ENCODE measurements around the gene KRT28. TPM values are rescaled to one million over a fixed set of nuclear protein-coding genes. Genes with fewer than 3 reads are reported as not detected.

The KRT28 gene, protein sequence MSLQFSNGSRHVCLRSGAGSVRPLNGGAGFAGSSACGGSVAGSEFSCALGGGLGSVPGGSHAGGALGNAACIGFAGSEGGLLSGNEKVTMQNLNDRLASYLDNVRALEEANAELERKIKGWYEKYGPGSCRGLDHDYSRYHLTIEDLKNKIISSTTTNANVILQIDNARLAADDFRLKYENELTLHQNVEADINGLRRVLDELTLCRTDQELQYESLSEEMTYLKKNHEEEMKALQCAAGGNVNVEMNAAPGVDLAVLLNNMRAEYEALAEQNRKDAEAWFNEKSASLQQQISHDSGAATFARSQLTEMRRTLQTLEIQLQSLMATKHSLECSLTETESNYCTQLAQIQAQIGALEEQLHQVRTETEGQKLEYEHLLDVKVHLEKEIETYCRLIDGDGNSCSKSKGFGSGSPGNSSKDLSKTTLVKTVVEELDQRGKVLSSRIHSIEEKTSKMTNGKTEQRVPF
- total RNA-seq = not detected
- polyA plus RNA-seq = not detected
- long read RNA-seq, donor 1 = 0 reads
- long read RNA-seq, donor 2 = 0 reads
- long read RNA-seq, donor 3 = 0 reads
- long read RNA-seq, donor 4 = 0 reads
- long read RNA-seq, donor 5 = 0 reads
- long read RNA-seq, donor 6 = 0 reads
- long read RNA-seq, donor 7 = 0 reads
- long read RNA-seq, donor 8 = 0 reads
- long read RNA-seq, donor 9 = 0 reads
- long read RNA-seq, donor 10 = 0 reads

DNA sequence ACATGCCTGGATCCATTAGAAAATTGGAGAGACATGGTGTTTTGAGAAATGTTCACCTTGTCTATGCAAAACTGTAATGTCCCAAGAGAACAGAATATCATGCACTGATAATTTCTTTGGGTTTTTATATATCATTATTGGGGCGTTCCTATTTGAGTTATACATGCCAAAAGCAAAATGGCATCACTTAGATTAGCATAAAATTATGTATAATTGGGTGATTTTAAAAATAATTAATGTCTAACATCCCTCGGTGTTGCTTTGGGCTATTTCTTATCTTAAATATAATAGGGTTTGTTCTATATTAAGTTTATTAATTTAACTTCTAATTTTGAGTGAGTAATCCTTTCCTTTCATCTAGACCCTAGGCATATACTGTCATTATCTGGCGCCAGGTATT lies at the start of gene KRT28:
TSS of gene KRT28 (minus strand) at position 101 of the 400 bp plus-strand sequence. CDS start at position 35, 66 bp downstream.
- no peak for DNase-seq
- WGBS, 4 donors = 62 to 76% (median 64%) methylated on average over 3 of the region's 3 CpGs
- H3K9me3 ChIP-seq (replicated peaks in 1 of 3) = no peaks in the 10 kb centered on the region
- no peak within 1 kb of the TSS for H3K27ac ChIP-seq
- H3K4me3 ChIP-seq = no peak within 1 kb of the TSS
- H3K27me3 ChIP-seq = peaks cover 34% of the 10 kb centered on the region
- intact Hi-C loops (cut with DNase I) = loop anchor here (5.0 to 10.0 kb wide), 3 partner anchors 185 to 867 kb away; no protein-coding TSS in a partner anchor
- no peaks in the 10 kb centered on the region for H3K36me3 ChIP-seq (replicated peaks in 1 of 2)
- TF ChIP-seq, protein P1, sequence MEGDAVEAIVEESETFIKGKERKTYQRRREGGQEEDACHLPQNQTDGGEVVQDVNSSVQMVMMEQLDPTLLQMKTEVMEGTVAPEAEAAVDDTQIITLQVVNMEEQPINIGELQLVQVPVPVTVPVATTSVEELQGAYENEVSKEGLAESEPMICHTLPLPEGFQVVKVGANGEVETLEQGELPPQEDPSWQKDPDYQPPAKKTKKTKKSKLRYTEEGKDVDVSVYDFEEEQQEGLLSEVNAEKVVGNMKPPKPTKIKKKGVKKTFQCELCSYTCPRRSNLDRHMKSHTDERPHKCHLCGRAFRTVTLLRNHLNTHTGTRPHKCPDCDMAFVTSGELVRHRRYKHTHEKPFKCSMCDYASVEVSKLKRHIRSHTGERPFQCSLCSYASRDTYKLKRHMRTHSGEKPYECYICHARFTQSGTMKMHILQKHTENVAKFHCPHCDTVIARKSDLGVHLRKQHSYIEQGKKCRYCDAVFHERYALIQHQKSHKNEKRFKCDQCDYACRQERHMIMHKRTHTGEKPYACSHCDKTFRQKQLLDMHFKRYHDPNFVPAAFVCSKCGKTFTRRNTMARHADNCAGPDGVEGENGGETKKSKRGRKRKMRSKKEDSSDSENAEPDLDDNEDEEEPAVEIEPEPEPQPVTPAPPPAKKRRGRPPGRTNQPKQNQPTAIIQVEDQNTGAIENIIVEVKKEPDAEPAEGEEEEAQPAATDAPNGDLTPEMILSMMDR (IDR thresholded peaks at IDR 0.05) = no peak
- TF ChIP-seq POLR2A (IDR thresholded peaks at IDR 0.05) = no peak
- H3K4me1 ChIP-seq (replicated peaks in 1 of 2) = no peaks in the 10 kb centered on the region

DNA sequence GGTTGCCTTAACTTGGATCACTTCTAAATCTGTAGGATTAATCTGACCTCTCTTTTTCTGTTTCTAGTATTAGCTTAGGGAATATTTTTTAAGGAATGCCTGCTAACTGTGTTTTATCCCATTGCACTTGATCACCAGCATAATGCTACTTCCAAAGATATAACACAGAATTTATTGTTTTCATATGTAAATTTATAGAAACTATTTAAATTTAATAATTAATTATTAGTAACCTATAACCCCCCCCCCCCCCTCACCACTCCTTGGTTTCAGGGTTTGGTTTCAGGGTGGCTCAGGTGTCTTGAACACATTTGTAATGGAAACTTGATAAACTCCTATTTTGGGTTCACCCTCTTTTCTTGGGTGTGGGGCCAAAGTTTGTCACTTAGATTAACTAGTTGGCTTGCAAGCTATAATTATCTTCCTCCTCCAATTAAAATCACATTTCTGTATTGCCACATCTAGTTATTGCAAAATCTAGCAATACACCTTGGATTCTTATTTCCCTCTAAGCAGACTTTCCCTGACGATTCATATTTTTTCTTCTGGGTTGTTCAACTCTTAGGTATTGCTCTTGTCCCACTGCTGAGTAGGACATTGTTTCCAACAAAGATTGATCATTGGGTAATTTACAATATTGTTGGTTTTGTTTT lies 49.0 kb upstream of the KRT28 start:
- H3K36me3 ChIP-seq (replicated peaks in 1 of 2) = no peaks in the 10 kb centered on the region
- TF ChIP-seq POLR2A (IDR thresholded peaks at IDR 0.05) = no peak
- TF ChIP-seq, protein P1 (IDR thresholded peaks at IDR 0.05) = no peak
- no peaks in the 10 kb centered on the region for H3K9me3 ChIP-seq (replicated peaks in 1 of 3)
- DNase-seq = no peak
- no peak overlapping the region for H3K27ac ChIP-seq
- no peak overlapping the region for H3K4me3 ChIP-seq
- no peaks in the 10 kb centered on the region for H3K4me1 ChIP-seq (replicated peaks in 1 of 2)
- intact Hi-C loops (cut with DNase I) = no loop called here
- WGBS, 4 donors = 64 to 89% (median 77%) methylated on average over 1 of the region's 1 CpG
- H3K27me3 ChIP-seq = no peaks in the 10 kb centered on the region

DNA sequence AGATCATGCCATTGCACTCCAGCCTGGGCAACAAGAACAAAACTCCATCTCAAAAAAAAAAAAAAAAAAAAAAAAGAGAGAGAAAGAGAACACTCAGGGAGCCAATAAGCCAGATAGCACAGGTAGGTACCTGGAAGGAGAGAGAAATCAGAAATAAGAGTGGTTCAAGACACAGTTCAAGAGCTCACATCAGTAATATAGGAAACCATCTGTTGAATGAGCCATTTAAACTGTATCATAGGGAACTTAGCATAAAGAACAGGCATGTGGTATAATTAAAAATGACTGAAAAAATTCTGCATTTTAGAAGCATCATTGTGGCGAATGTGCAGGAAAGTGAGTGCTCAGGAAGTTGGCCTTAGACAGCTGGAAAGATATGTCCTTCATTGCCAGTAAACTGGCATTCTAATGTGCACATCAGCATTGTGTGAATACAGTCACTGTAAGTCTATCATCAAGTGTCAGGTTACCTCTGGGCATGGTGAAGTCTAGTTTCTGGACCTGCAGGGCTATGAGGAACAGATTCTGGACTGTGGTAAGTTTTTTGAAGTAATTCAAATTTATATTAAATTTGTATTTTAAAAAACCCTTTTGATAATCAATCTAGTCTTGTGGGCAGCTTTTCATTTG lies 46.9 kb upstream of the KRT28 start:
- Histone ChIP-seq H3K27ac (no peak overlapping the region), H3K9me3 (replicated peaks in 1 of 3) (no peaks in the 10 kb centered on the region), H3K27me3 (no peaks in the 10 kb centered on the region), H3K4me3 (no peak overlapping the region), H3K36me3 (replicated peaks in 1 of 2) (no peaks in the 10 kb centered on the region), H3K4me1 (replicated peaks in 1 of 2) (no peaks in the 10 kb centered on the region)
- intact Hi-C loops (cut with DNase I) = no loop called here
- DNase-seq = no peak
- 55 to 83% (median 73%) methylated on average over 1 of the region's 1 CpG for WGBS, 4 donors
- TF ChIP-seq POLR2A (IDR thresholded peaks at IDR 0.05) = no peak
- TF ChIP-seq, protein P1 (IDR thresholded peaks at IDR 0.05) = no peak

DNA sequence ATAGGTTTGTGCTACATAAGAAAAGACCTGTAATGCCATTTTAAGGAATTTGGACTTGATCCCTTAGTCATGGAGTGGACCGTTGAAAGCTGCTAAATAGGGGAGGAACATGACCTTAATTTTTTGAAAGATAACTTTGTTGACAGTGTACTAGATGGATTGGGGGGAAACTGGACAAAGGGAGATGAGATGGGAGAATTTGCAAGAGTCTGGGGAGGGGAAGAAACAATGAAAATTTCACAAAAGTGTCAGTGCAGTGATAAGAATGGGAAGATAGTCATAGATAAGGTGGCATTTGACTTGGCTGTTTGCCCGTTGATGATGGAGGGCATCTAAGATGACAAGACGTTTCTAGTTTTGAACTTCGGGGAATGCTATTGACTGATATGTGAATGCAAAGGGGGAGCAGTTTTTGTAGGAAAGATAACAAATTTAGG lies 44.9 kb upstream of the KRT28 start:
- no peaks in the 10 kb centered on the region for H3K27me3 ChIP-seq
- TF ChIP-seq, protein P1 (IDR thresholded peaks at IDR 0.05) = no peak
- no peak for TF ChIP-seq POLR2A (IDR thresholded peaks at IDR 0.05)
- H3K4me3 ChIP-seq = no peak overlapping the region
- H3K4me1 ChIP-seq (replicated peaks in 1 of 2) = no peaks in the 10 kb centered on the region
- H3K36me3 ChIP-seq (replicated peaks in 1 of 2) = no peaks in the 10 kb centered on the region
- no peak for DNase-seq
- H3K9me3 ChIP-seq (replicated peaks in 1 of 3) = no peaks in the 10 kb centered on the region
- intact Hi-C loops (cut with DNase I) = no loop called here
- 47 to 61% (median 55%) methylated on average over 4 of the region's 4 CpGs for WGBS, 4 donors
- no peak overlapping the region for H3K27ac ChIP-seq

All from adrenal gland (tissue), 19 donors.